GM12801 (cell line): ENCODE measurements around the gene ANO4.

Experiments used
- CTCF ChIP-seq: IDR thresholded peaks from one replicate; pipeline ENCODE4 v1.5.1; 2011; ENCODE audit warnings: control low read depth; ENCODE audit not compliant: insufficient read length; ENCODE audit errors: extremely low read depth

The ANO4 gene

GRCh38 chr12:100794441-100795173 is at the start of gene ANO4:
TSS of gene ANO4 (plus strand) at chr12:100794776. CDS start at chr12:100901786, 107,010 bp downstream.
- TF ChIP-seq CTCF = no peak

- no peak for TF ChIP-seq CTCF
Observed at GRCh38 chr12:100745378-100746071, 49.1 kb upstream of the ANO4 start.

GRCh38 chr12:100752841-100753240 is 41.7 kb upstream of the ANO4 start:
- TF ChIP-seq CTCF = no peak

GRCh38 chr12:100753837-100754236 is 40.7 kb upstream of the ANO4 start:
- no peak for TF ChIP-seq CTCF

GRCh38 chr12:100755186-100755585 is 39.4 kb upstream of the ANO4 start:
- no peak for TF ChIP-seq CTCF

- no peak for TF ChIP-seq CTCF
Observed at GRCh38 chr12:100758083-100758482, 36.5 kb upstream of the ANO4 start.

GRCh38 chr12:100767371-100767770 is 27.2 kb upstream of the ANO4 start:
- no peak for TF ChIP-seq CTCF
